ENCODE data around the gene KDM6B.

The KDM6B gene

GRCh38 chr17:7880076-7880868 is 46.3 kb downstream of the KDM6B start:
- DNase-seq (ENCODE audit: low spot score) = no peak

DNA sequence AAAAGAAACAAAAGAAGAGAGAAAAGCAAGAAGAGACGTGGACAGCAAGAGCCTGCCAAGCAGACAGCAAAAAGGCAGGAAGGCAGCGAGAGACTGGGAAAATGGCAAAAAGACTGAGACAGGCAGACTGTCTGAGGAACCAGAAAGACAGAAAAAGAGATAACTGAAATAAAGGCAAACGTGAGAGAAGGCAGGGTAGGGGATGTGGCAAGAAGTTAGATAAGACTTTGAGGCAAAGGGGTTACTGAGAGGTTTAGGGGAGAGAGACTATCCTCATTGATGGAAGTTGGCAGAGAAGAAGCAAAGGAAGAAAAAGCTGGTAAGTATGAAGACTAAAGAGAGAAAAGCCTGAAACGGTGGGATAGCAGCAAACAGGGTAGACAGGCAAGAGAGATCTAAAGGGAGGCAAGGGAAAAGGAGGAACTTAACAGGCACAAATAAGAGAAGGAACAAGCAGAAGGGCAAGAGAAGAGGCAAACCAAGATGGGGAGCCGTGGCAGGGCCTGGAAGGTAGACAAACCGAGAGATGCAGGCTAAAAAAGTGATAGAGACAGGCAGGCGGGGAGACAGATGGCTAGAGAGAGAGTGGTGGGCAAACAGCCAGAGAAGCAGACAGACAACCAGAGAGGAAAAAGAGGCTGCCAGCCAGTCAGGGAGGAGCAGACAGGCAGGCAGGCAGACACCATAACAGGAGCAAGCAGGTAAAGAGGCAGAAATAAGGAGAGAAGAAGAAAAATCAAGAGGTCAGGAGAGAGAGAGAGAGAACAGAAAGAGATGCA is 47.4 kb downstream of the KDM6B start:
- no peak for DNase-seq (ENCODE audit: low spot score)

DNA sequence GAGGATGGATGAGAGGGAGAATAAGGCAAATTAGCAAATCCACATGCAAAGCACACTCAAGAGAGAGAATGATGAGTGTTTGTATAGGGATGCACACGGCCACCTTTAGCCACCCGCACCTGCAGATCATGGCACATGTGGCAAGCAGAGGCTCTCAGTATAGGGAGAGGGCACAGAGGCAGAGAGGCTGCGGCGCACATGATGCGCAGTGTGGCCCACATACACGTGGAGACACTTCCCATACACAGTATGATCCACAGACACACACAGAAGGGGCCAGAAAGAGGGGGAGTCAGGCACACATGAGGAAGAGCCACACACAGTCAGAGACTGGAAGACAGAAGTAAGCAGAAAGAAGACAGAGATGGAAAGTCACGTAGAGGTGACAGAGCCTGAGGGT is 48.1 kb downstream of the KDM6B start:
- DNase-seq (ENCODE audit: low spot score) = no peak

- DNase-seq (ENCODE audit: low spot score) = no peak
Measured at GRCh38 chr17:7882629-7883028, 48.6 kb downstream of the KDM6B start.
